SK-N-SH (cell line): ENCODE measurements around the gene KRTAP5-3. TPM values are rescaled to one million over a fixed set of nuclear protein-coding genes. Genes with fewer than 3 reads are reported as not detected.

Source experiments
- CTCF ChIA-PET: fragments of 300-600, 350-600 bp; formaldehyde crosslinking; extraction: SDS; loops from one replicate; lab custom pipeline; 2021; lab: Yijun Ruan, JAX
- POLR2A ChIA-PET: fragments of 350-600 bp; sonication (Branson Sonifier 250); formaldehyde crosslinking; extraction: SDS; loops from one replicate; lab custom pipeline; 2020; ENCODE audit warnings: antibody characterized with exemption, inconsistent platforms; lab: Yijun Ruan, JAX
- DNase-seq: peaks from one replicate; pipeline ENCODE4 v3.0.0; 2012
- H2AFZ ChIP-seq: fragments of 200-600 bp; sonication (generic); 2 replicates; pipeline ENCODE4 v1.8.1; 2016; ENCODE audit warnings: antibody characterized with exemption, mild to moderate bottlenecking, low read depth
- H3F3A ChIP-seq: fragments of 200-600 bp; sonication (generic); replicated peaks from 2 replicates; pipeline ENCODE3; 2016; ENCODE audit warnings: antibody characterized with exemption, mild to moderate bottlenecking; ENCODE audit not compliant: insufficient read depth
- H3K27ac ChIP-seq, 2 experiments: fragments of 200-500 bp in 1 of 2; fragments of 200-600 bp in 1 of 2; sonication (Bioruptor generic) in 1 of 2; sonication (generic), shearing (Covaris generic) in 1 of 2; 2 replicates each; pipeline versions ENCODE4 v1.5.1 to v1.6.1; 2014 to 2016; ENCODE audit warnings: low read depth in 2 of 2, inconsistent platforms in 1 of 2, low read length in 1 of 2, mild to moderate bottlenecking in 1 of 2, mixed read lengths in 1 of 2
- H3K27me3 ChIP-seq: fragments of 200-600 bp; sonication (generic), shearing (Covaris generic); 2 replicates; pipeline ENCODE4 v1.6.1; 2016; ENCODE audit warnings: mixed run types; ENCODE audit not compliant: insufficient read depth
- H3K36me3 ChIP-seq, 2 experiments: fragments of 200-500 bp in 1 of 2; fragments of 200-600 bp in 1 of 2; sonication (Bioruptor generic) in 1 of 2; sonication (generic) in 1 of 2; replicated peaks in 1 of 2; 2 replicates each; pipeline versions ENCODE3 to v1.5.1; 2014 to 2016; ENCODE audit warnings: low read length in 1 of 2, mild to moderate bottlenecking in 1 of 2; ENCODE audit not compliant: insufficient read depth in 2 of 2, control insufficient read depth in 1 of 2
- H3K4me1 ChIP-seq, 2 experiments: fragments of 200-500 bp in 1 of 2; fragments of 200-600 bp in 1 of 2; sonication (Bioruptor generic) in 1 of 2; sonication (generic), shearing (Covaris generic) in 1 of 2; 2 replicates each; pipeline versions ENCODE4 v1.5.1 to v1.6.1; 2014 to 2016; ENCODE audit warnings: low read depth in 1 of 2, low read length in 1 of 2, mixed run types in 1 of 2; ENCODE audit not compliant: insufficient read depth in 2 of 2, control insufficient read depth in 1 of 2
- H3K4me2 ChIP-seq: fragments of 200-600 bp; sonication (generic), shearing (Covaris generic); 2 replicates; pipeline ENCODE4 v1.6.1; 2017; ENCODE audit warnings: mixed run types
- H3K4me3 ChIP-seq, 2 experiments: fragments of 200-500 bp in 1 of 2; fragments of 200-600 bp in 1 of 2; sonication (Bioruptor generic) in 1 of 2; sonication (generic), shearing (Covaris generic) in 1 of 2; 2 replicates each; pipeline versions ENCODE4 v1.5.1 to v1.8.1; 2014 to 2016; ENCODE audit warnings: low read depth in 2 of 2, inconsistent platforms in 1 of 2, low read length in 1 of 2, mild to moderate bottlenecking in 1 of 2, mixed read lengths in 1 of 2, moderate library complexity in 1 of 2
- H3K79me2 ChIP-seq: fragments of 200-600 bp; sonication (generic); 2 replicates; pipeline ENCODE4 v1.8.1; 2017; ENCODE audit warnings: mild to moderate bottlenecking; ENCODE audit not compliant: insufficient read depth
- H3K9ac ChIP-seq: fragments of 200-600 bp; sonication (generic); 2 replicates; pipeline ENCODE4 v1.6.1; 2017; ENCODE audit warnings: mixed run types
- H3K9me2 ChIP-seq: fragments of 200-600 bp; sonication (generic); 2 replicates; pipeline ENCODE4 v1.6.1; 2017; ENCODE audit warnings: mixed run types
- H3K9me3 ChIP-seq: fragments of 200-600 bp; sonication (generic); 2 replicates; pipeline ENCODE4 v1.6.1; 2017; ENCODE audit warnings: mixed run types, mild to moderate bottlenecking, moderate library complexity
- H4K20me1 ChIP-seq: fragments of 200-600 bp; sonication (generic); 2 replicates; pipeline ENCODE4 v1.6.1; 2017; ENCODE audit warnings: mild to moderate bottlenecking, mixed run types; ENCODE audit not compliant: insufficient read depth
- CHD2 ChIP-seq: fragments of 150-350 bp; IDR thresholded peaks from 2 replicates; pipeline ENCODE4 v1.6.1; 2018; ENCODE audit warnings: low read length; ENCODE audit not compliant: partially characterized antibody
- ELF1 ChIP-seq: IDR thresholded peaks from 2 replicates; pipeline ENCODE4 v1.4.0; 2012
- EP300 ChIP-seq, 2 experiments: IDR thresholded peaks; 2 replicates each; pipeline versions ENCODE4 v1.4.0 to v1.6.1; 2012; ENCODE audit warnings: borderline replicate concordance in 1 of 2, low read depth in 1 of 2, low read length in 1 of 2
- EZH2phosphoT487 ChIP-seq: fragments of 200-600 bp; sonication (generic); IDR thresholded peaks from 2 replicates; pipeline ENCODE4 v1.6.1; 2017; ENCODE audit warnings: low read depth, mixed run types, mild to moderate bottlenecking, antibody characterized with exemption, moderate library complexity, borderline replicate concordance
- FOXJ3 ChIP-seq: sonication (generic); formaldehyde crosslinking; IDR thresholded peaks from 2 replicates; pipeline ENCODE4 v1.5.1; 2020; ENCODE audit warnings: mild to moderate bottlenecking, missing genetic modification reagents
- FOXM1 ChIP-seq: IDR thresholded peaks from 2 replicates; pipeline ENCODE4 v1.4.0; 2012; ENCODE audit warnings: low read depth, mild to moderate bottlenecking
- GABPA ChIP-seq: IDR thresholded peaks from 2 replicates; pipeline ENCODE4 v1.4.0; 2012; ENCODE audit warnings: low read depth, mild to moderate bottlenecking
- GATA2 ChIP-seq: sonication (generic); formaldehyde crosslinking; IDR thresholded peaks from 2 replicates; pipeline ENCODE4 v1.5.0; 2020; ENCODE audit warnings: mild to moderate bottlenecking, missing genetic modification reagents
- JUND ChIP-seq: IDR thresholded peaks from 2 replicates; pipeline ENCODE4 v1.4.0; 2012
- MEF2A ChIP-seq: IDR thresholded peaks from 2 replicates; pipeline ENCODE4 v1.4.0; 2012; ENCODE audit warnings: low read depth, borderline replicate concordance
- MXI1 ChIP-seq: IDR thresholded peaks from 2 replicates; pipeline ENCODE4 v1.6.1; 2012; ENCODE audit warnings: mild to moderate bottlenecking, low read depth, low read length, improper control_type of control experiment
- NFIC ChIP-seq: IDR thresholded peaks from 2 replicates; pipeline ENCODE4 v1.4.0; 2012; ENCODE audit warnings: borderline replicate concordance
- NRF1 ChIP-seq: IDR thresholded peaks from 2 replicates; pipeline ENCODE4 v1.6.1; 2012; ENCODE audit warnings: low read depth, mild to moderate bottlenecking, low read length
- RAD21 ChIP-seq: IDR thresholded peaks from 2 replicates; pipeline ENCODE4 v1.6.1; 2012; ENCODE audit warnings: mild to moderate bottlenecking, low read length
- RCOR1 ChIP-seq: fragments of 150-350 bp; IDR thresholded peaks from 2 replicates; pipeline ENCODE4 v1.6.1; 2017; ENCODE audit warnings: antibody characterized with exemption, low read length
- RXRA ChIP-seq: IDR thresholded peaks from 2 replicates; pipeline ENCODE4 v1.4.0; 2012; ENCODE audit warnings: low read depth, mild to moderate bottlenecking, borderline replicate concordance
- TAF1 ChIP-seq: IDR thresholded peaks from 2 replicates; pipeline ENCODE4 v1.6.1; 2012; ENCODE audit warnings: low read depth, mild to moderate bottlenecking, low read length, moderate library complexity, borderline replicate concordance
- TCF12 ChIP-seq: IDR thresholded peaks from 2 replicates; pipeline ENCODE4 v1.4.0; 2012
- TEAD4 ChIP-seq: IDR thresholded peaks from 2 replicates; pipeline ENCODE4 v1.4.0; 2012; ENCODE audit warnings: mild to moderate bottlenecking, borderline replicate concordance; ENCODE audit not compliant: insufficient read depth
- YY1 ChIP-seq: IDR thresholded peaks from 2 replicates; pipeline ENCODE4 v1.4.0; 2012; ENCODE audit warnings: low read depth, mild to moderate bottlenecking
- WGBS: methylation state at CpG from one replicate; pipeline ENCODE4 v1.1.6; 2017; ENCODE audit warnings: low lambda C conversion rate; 5-methylcytosine and 5-hydroxymethylcytosine counted together
- polyA plus RNA-seq, 3 experiments: library from polyadenylated mRNA; depleted of rRNA; stranded (reverse); fragments of >200 nt; gene quantifications; 2 replicates each; pipeline ENCODE4 v1.2.3, GENCODE V29; 2012
- TF ChIP-seq, protein P1 (sequence below): fragments of 150-350 bp; IDR thresholded peaks from 2 replicates; pipeline ENCODE4 v1.6.1; 2016; ENCODE audit warnings: mild to moderate bottlenecking, low read depth, low read length
- TF ChIP-seq, protein P2 (sequence below): IDR thresholded peaks from 2 replicates; pipeline ENCODE4 v1.4.0; 2012; ENCODE audit warnings: low read depth, borderline replicate concordance
- TF ChIP-seq, protein P3 (sequence below): IDR thresholded peaks from 2 replicates; pipeline ENCODE4 v1.4.0; 2012; ENCODE audit warnings: low read depth
- TF ChIP-seq, protein P4 (sequence below): IDR thresholded peaks from 2 replicates; pipeline ENCODE4 v1.4.0; 2012; ENCODE audit warnings: low read depth, borderline replicate concordance

The KRTAP5-3 gene
- polyA plus RNA-seq, 1 of the 3 experiments (the other 2 are of a cell fraction): not detected

DNA sequence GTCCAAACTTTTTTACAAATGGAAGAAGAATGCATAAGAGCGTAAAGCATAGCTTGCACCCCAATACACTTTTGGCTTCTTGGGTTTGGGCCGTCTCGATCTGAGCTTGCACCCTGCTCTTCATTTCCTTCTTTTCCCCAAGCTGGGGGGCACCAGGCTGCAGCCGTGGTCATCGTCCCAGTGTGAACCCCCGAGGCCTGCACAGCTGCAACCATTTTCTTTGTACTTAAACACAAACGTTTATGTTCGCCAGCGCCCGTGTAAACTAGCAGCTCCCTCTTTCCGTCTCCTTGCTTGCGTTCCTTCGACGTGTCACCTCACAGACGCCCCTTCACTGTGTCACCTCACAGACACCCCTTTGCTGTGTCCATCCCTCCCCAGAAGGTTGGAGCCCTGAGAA lies 31.4 kb upstream of the KRTAP5-3 start:
- Histone ChIP-seq H3K79me2 (no peaks in the 10 kb centered on the region), H2AFZ (no peak overlapping the region), H3F3A (no peaks in the 10 kb centered on the region), H3K4me1 (peaks cover 0 to 25% of the 10 kb centered on the region in 2 experiments; a peak in 1 of 4 replicates), H3K4me2 (peak overlapping the region; percentile 74; the same call in 1 of the 2 replicates), H3K9me2 (no peaks in the 10 kb centered on the region), H3K27ac (peak overlapping the region in 1 of 2 experiments; percentile 76; a peak in 2 of 4 replicates), H3K27me3 (no peaks in the 10 kb centered on the region), H3K4me3 (no peak overlapping the region), H3K9ac (no peak overlapping the region), H3K36me3 (no peaks in the 10 kb centered on the region), H4K20me1 (no peaks in the 10 kb centered on the region), H3K9me3 (no peaks in the 10 kb centered on the region)
- no peak for DNase-seq
- POLR2A ChIA-PET: interaction anchor here (0.6 to 1.8 kb wide), 6 partner anchors 9 to 881 kb away, joined by 3 to 7 read pairs (median 4); no protein-coding TSS in a partner anchor
- CTCF ChIA-PET: interaction anchor here (0.7 to 9.8 kb wide), 38 partner anchors 8 to 519 kb away, joined by 3 to 143 read pairs (median 5); partner anchors contain the start of genes KRTAP5-5, SYT8 and TNNI2
- WGBS: 36% methylated on average over 15 of the region's 15 CpGs
- no peak for TF ChIP-seq TAF1
- no peak for TF ChIP-seq MXI1
- no peak for TF ChIP-seq RXRA
- TF ChIP-seq, protein P1, sequence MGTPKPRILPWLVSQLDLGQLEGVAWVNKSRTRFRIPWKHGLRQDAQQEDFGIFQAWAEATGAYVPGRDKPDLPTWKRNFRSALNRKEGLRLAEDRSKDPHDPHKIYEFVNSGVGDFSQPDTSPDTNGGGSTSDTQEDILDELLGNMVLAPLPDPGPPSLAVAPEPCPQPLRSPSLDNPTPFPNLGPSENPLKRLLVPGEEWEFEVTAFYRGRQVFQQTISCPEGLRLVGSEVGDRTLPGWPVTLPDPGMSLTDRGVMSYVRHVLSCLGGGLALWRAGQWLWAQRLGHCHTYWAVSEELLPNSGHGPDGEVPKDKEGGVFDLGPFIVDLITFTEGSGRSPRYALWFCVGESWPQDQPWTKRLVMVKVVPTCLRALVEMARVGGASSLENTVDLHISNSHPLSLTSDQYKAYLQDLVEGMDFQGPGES: no peak
- no peak for TF ChIP-seq FOXM1
- no peak for TF ChIP-seq FOXJ3 (CRISPR knock-in tag)

DNA sequence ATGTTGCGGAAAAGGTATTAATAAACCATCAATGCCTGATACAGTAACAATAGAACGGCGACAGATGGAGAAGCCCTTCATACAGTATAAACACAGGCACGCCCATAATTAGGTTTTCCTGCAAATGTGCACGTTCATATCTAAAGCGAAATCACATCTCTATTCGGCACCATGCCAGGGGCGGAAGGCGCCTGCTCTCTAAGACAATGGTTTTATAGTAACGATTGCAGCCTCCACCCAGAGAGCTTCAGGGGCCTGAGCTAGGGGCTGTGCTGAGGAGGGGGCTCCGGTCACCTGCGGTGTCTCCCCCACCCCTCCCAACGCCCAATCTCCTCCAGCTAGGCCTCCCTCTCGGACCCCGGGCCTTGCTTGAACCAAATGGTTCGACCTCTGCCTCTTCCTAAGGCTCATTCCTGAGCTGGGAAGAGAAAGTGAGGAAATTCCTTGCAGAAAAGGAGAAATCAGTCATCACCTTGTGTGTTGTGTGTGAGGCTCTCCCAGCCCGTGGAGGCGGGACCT lies 30.9 kb upstream of the KRTAP5-3 start:
- POLR2A ChIA-PET: interaction anchor here (0.6 to 1.8 kb wide), 6 partner anchors 8 to 881 kb away, joined by 3 to 7 read pairs (median 4); no protein-coding TSS in a partner anchor
- H3K4me1 ChIP-seq: peaks cover 0 to 25% of the 10 kb centered on the region in 2 experiments; a peak in 1 of 4 replicates
- WGBS: 14% methylated on average over 15 of the region's 18 CpGs
- peak; percentile 86 for DNase-seq
- TF ChIP-seq EZH2phosphoT487 (no peak), EP300 (IDR thresholded peaks at IDR 0.05; ENCODE audit: borderline replicate concordance in 1 of 2, low read depth in 1 of 2, low read length in 1 of 2) (peak in 1 of 2 experiments; percentile 83; a peak in 2 of 4 replicates), TCF12 (no peak), MEF2A (no peak), CHD2 (peak; percentile 70), ELF1 (no peak), NFIC (peak; percentile 26; the same call in 1 of the 2 replicates), YY1 (no peak), GABPA (no peak), RCOR1 (peak; percentile 85), FOXJ3 (CRISPR knock-in tag) (peak; percentile 95), NRF1 (no peak), RAD21 (no peak), TEAD4 (no peak), GATA2 (CRISPR knock-in tag) (peak; percentile 95), MXI1 (peak; percentile 60; the same call in 1 of the 2 replicates), JUND (no peak)
- TF ChIP-seq, protein P2, sequence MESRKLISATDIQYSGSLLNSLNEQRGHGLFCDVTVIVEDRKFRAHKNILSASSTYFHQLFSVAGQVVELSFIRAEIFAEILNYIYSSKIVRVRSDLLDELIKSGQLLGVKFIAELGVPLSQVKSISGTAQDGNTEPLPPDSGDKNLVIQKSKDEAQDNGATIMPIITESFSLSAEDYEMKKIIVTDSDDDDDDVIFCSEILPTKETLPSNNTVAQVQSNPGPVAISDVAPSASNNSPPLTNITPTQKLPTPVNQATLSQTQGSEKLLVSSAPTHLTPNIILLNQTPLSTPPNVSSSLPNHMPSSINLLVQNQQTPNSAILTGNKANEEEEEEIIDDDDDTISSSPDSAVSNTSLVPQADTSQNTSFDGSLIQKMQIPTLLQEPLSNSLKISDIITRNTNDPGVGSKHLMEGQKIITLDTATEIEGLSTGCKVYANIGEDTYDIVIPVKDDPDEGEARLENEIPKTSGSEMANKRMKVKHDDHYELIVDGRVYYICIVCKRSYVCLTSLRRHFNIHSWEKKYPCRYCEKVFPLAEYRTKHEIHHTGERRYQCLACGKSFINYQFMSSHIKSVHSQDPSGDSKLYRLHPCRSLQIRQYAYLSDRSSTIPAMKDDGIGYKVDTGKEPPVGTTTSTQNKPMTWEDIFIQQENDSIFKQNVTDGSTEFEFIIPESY: no peak
- TF ChIP-seq, protein P3, sequence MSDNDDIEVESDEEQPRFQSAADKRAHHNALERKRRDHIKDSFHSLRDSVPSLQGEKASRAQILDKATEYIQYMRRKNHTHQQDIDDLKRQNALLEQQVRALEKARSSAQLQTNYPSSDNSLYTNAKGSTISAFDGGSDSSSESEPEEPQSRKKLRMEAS: no peak
- TF ChIP-seq, protein P4, sequence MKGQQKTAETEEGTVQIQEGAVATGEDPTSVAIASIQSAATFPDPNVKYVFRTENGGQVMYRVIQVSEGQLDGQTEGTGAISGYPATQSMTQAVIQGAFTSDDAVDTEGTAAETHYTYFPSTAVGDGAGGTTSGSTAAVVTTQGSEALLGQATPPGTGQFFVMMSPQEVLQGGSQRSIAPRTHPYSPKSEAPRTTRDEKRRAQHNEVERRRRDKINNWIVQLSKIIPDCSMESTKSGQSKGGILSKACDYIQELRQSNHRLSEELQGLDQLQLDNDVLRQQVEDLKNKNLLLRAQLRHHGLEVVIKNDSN: no peak
- H3K9ac ChIP-seq: no peak overlapping the region
- CTCF ChIA-PET: interaction anchor here (0.8 to 9.8 kb wide), 32 partner anchors 8 to 519 kb away, joined by 3 to 143 read pairs (median 5); partner anchors contain the start of genes KRTAP5-5, SYT8 and TNNI2
- no peaks in the 10 kb centered on the region for H4K20me1 ChIP-seq
- no peak overlapping the region for H2AFZ ChIP-seq
- no peaks in the 10 kb centered on the region for H3K79me2 ChIP-seq
- no peaks in the 10 kb centered on the region for H3K9me3 ChIP-seq
- H3K4me3 ChIP-seq: peak overlapping the region; percentile 1 to 19; a peak in 2 of 4 replicates
- H3K27me3 ChIP-seq: no peaks in the 10 kb centered on the region; the same call in 1 of the 2 replicates
- H3K9me2 ChIP-seq: no peaks in the 10 kb centered on the region
- no peaks in the 10 kb centered on the region for H3K36me3 ChIP-seq
- peak overlapping the region in 1 of 2 experiments; percentile 76; a peak in 2 of 4 replicates for H3K27ac ChIP-seq
- no peaks in the 10 kb centered on the region for H3F3A ChIP-seq
- peak overlapping the region; percentile 74 for H3K4me2 ChIP-seq
